ENCODE results near the gene RPL7A.
"Not testable (repeated sequence)": the region's sequence is repeated elsewhere in the genome, so short reads cannot be mapped to it uniquely, and the experiment has no call there.

The RPL7A gene

DNA sequence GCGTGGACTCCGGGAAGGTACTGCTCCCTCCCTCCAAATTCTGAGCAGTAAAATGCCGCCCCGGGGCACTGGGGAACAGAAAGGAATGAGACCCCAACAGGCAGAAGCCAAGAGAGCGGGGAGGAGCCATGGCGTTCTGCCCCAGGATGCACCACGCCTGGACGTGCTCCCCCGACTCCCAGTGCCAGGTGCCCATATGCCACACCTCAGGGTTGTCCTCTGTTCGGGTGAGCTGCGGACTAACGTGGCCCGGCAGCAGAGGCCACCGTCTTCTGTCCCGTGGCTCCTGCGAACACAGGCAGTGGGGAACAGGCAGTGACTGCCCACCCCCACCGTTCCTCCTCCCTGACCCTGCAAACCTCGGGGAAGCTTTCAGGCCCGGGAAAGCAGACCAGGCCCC, 16.8 kb upstream of the RPL7A start:
- no peak overlapping the region for H3K4me3 ChIP-seq (replicated peaks in 1 of 2; ENCODE audit: low read depth in 2 of 2, low read length in 2 of 2)
- TF ChIP-seq, protein P1, sequence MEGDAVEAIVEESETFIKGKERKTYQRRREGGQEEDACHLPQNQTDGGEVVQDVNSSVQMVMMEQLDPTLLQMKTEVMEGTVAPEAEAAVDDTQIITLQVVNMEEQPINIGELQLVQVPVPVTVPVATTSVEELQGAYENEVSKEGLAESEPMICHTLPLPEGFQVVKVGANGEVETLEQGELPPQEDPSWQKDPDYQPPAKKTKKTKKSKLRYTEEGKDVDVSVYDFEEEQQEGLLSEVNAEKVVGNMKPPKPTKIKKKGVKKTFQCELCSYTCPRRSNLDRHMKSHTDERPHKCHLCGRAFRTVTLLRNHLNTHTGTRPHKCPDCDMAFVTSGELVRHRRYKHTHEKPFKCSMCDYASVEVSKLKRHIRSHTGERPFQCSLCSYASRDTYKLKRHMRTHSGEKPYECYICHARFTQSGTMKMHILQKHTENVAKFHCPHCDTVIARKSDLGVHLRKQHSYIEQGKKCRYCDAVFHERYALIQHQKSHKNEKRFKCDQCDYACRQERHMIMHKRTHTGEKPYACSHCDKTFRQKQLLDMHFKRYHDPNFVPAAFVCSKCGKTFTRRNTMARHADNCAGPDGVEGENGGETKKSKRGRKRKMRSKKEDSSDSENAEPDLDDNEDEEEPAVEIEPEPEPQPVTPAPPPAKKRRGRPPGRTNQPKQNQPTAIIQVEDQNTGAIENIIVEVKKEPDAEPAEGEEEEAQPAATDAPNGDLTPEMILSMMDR (IDR thresholded peaks at IDR 0.05; ENCODE audit: low read depth, low read length), result no peak
- no peak for DNase-seq (ENCODE audit: low read depth in 2 of 2)

DNA sequence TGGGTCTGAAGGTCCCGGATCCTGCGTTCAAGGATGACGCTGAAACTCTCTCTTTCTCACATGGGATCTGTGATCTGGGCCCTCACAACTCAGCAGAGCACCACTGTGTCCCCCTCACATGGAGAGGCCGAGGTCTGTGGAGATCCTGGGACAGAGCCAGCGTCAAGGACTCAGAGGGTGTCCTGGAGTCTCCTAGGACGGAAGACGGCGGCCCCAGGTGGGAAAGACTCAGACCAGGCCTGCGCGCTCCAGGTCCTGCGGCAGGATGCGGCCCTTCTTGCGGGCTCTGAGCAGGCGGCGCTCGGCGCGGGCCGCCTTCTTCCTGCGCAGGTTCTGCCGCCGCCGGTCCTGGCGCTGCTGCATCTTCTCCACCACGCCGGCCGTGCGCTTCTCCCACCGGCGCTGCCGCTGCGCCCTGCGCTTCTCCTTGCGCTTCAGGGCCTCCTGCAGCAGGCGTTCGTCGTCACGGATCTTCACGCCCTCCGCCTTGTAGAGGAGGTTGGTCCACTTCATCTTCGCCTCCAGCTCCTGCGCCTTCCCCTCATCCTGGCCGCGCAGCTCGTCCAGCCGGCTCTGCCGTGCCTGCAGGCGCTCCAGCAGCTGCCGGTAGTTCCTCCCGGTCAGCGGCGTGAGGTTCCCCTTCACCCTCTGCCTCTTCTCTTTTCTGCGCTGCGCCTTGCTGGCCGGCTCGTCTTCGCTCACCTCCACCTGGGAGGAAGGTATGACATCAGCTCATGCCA, 16.2 kb upstream of the RPL7A start:
- TF ChIP-seq, protein P1 (IDR thresholded peaks at IDR 0.05; ENCODE audit: low read depth, low read length), result no peak
- H3K4me3 ChIP-seq (replicated peaks in 1 of 2; ENCODE audit: low read depth in 2 of 2, low read length in 2 of 2), result no peak overlapping the region
- no peak for DNase-seq (ENCODE audit: low read depth in 2 of 2)

DNA sequence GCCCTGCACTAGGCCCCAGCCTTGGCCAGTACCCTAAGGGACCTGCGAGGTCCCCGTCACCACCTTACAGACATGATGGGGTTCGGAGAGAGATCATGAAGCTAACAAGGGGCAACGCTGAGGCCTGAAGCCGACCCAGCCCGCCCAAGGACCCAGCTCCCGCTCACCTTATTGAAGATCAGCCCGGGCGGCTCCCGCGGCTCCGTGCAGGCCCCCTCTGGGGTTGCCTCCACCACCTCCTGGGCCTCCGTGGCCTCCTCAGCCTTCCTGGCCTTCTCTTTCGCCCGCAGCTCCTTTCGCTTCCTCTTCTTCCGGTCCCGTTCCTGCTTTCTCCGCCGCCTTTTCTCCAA, 15.7 kb upstream of the RPL7A start:
- DNase-seq (ENCODE audit: low read depth in 2 of 2), result no peak
- no peak overlapping the region for H3K4me3 ChIP-seq (replicated peaks in 1 of 2; ENCODE audit: low read depth in 2 of 2, low read length in 2 of 2)
- TF ChIP-seq, protein P1 (IDR thresholded peaks at IDR 0.05; ENCODE audit: low read depth, low read length), result no peak

DNA sequence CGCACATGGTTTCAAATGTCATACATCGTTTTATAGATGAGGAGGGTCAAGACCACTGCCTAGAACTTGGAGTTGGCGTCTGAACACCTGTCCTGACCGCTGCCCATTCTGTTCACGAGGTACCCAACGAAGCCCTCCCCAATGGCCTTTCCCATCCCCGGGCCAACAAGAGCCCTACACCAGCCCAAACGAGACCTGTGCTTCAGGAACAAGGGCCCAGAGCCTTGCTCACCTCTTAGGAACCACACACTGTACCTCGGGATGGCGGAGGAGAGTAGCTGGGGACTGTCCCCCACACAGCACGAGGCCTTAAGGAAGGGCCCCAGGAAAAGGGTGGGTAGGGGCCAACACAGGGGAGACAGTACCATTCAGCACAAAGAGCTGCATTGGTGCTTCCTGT, 15.0 kb upstream of the RPL7A start:
- no peak for DNase-seq (ENCODE audit: low read depth in 2 of 2)
- TF ChIP-seq, protein P1 (IDR thresholded peaks at IDR 0.05; ENCODE audit: low read depth, low read length), result no peak
- no peak overlapping the region for H3K4me3 ChIP-seq (replicated peaks in 1 of 2; ENCODE audit: low read depth in 2 of 2, low read length in 2 of 2)

DNA sequence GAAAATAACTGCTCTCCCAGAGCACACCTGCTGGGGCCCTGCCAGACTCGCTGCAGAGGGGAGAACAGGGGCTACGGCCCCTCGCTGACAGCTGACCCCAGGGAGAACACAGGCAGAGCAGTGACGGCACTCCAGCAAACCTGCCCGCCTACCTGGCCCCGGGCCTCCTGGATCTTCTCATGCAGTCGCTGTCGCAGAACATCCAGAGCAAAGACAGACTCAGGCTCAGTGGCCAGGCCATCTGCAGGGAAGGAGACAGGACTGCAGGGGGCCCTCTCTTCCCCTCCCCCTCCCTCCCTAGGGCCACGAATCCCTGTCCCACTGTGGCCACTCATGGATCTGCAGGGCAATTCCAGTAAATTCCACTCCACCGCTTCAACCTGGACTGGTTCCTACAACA, 14.5 kb upstream of the RPL7A start:
- no peak for DNase-seq (ENCODE audit: low read depth in 2 of 2)
- no peak overlapping the region for H3K4me3 ChIP-seq (replicated peaks in 1 of 2; ENCODE audit: low read depth in 2 of 2, low read length in 2 of 2)
- TF ChIP-seq, protein P1 (IDR thresholded peaks at IDR 0.05; ENCODE audit: low read depth, low read length), result no peak

DNA sequence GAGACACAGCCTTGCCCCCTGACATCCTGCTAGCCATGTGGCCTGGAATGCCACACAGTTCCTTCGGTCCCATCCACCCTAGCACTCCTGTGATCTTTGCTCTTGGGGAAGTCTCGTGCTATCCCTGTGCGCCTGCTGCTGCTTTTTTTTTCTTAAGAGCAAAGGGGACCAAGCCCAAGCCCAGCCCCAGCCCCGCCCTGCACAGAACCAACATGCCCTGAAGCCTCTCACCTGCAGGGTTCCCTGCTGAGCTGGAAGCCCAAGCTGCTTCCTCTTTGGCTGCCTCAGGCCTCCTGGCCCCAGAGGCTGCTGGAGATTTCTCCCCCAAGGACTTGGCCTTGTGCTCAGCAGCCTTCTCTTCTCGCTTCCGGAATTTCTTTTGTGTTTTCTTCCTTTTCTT, 13.9 kb upstream of the RPL7A start:
- TF ChIP-seq, protein P1 (IDR thresholded peaks at IDR 0.05; ENCODE audit: low read depth, low read length), result no peak
- DNase-seq (ENCODE audit: low read depth in 2 of 2), result no peak
- H3K4me3 ChIP-seq (replicated peaks in 1 of 2; ENCODE audit: low read depth in 2 of 2, low read length in 2 of 2), result no peak overlapping the region

DNA sequence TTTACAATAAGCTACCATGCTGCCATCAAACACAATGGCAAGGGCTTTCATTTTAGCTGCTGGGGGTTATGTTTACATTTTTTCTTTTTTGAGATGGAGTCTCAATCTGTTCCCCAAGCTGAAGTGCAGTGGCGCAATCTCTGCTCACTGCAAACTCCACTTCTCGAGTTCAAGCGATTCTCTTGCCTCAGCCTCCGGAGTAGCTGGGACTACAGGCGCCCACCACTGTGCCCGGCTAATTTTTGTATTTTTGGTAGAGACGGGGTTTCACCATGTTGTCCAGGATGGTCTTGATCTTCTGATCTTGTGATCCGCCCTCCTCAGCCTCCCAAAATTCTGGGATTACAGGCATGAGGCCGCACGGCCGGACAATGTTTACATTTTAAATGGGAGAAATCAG, 13.1 kb upstream of the RPL7A start:
- not testable (repeated sequence) for DNase-seq (ENCODE audit: low read depth in 2 of 2)
- H3K4me3 ChIP-seq (replicated peaks in 1 of 2; ENCODE audit: low read depth in 2 of 2, low read length in 2 of 2), result peak overlapping the region; percentile 97 to 98
